ENCODE data around the gene FILIP1L.

FILIP1L gene

DNA sequence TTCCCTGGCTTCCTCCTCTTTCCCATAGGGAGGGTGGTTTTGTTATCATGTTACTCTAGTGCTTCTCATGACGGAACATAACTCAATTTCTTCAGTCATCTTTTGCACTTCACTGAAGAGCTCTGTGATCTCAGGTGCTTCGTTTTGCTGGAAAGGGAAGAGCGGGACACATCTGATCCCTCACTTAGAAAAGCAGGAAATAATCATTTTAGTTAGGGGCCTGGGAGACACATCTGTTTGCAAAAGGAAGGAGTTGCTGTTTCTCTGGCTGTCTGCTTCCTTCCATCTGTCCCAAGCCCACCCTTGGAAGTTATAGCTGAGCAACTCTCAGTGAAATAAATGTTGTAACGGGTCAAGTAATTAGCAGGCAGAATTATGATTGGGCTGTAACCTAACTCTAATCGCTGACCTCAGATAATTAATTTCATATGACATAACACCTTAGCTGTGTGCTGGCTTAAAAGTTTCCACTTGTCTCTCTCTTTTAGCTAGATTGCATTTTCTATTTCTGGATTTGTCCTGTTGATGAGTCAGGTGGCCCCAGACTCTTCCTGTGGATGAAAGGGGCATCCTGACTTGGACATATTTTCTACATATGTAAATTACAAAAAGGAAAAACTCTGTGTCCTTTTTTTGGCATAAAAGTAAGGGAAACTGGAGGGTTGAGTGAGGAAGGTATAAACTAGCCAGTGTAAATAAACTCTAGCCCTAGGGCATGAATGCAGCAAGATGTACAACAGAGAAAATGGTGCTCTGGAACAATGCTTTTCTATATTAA lies 11.0 kb upstream of the FILIP1L start:
- no peak overlapping the region for H3K27ac ChIP-seq (ENCODE audit: low read depth, low read length, severe bottlenecking)
- no peaks in the 10 kb centered on the region for H3K36me3 ChIP-seq (ENCODE audit: control insufficient read depth, insufficient read depth, low read length)
- H3K9me3 ChIP-seq (ENCODE audit: control insufficient read depth, low read length), result no peaks in the 10 kb centered on the region
- no peaks in the 10 kb centered on the region for H3K4me1 ChIP-seq (ENCODE audit: control insufficient read depth, insufficient read depth, low read length, poor library complexity, severe bottlenecking)
- no peak overlapping the region for H3K4me3 ChIP-seq (ENCODE audit: extremely low read depth, insufficient read depth, low read length, poor library complexity, severe bottlenecking)
- WGBS, 2 experiments (ENCODE audit: insufficient coverage in 2 of 2), result 83 to 100% methylated on average over 1 of the region's 5 CpGs

DNA sequence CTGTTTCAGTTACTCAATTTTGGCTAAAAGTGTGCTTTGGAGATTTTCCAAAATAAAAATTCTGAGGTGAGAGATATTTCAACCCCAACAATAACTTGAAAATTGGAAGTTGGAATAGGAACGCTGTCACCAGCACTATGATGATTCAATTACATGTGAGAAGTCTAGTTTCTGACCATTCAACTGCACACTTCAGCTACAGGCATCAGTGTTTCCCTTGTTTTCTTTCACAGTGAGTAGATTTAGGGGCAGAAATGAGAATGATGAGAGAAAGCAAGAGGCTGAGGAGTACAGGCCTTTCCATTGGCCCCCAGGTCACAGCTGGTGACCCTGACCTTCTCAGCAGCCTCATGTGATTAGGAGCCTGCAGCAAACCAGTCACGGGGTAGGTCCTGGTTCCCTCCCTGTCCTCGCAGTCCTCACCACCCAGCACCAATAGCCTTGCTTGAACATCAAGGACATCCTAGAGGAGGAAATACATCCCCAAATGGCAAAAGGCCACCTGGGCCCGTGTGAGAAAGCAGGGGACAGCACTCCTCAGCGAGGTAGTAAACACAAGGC lies 10.0 kb upstream of the FILIP1L start:
- Histone ChIP-seq H3K4me3 (ENCODE audit: extremely low read depth, insufficient read depth, low read length, poor library complexity, severe bottlenecking) (no peak overlapping the region), H3K27ac (ENCODE audit: low read depth, low read length, severe bottlenecking) (no peak overlapping the region), H3K9me3 (ENCODE audit: control insufficient read depth, low read length) (no peaks in the 10 kb centered on the region), H3K4me1 (ENCODE audit: control insufficient read depth, insufficient read depth, low read length, poor library complexity, severe bottlenecking) (no peaks in the 10 kb centered on the region), H3K36me3 (ENCODE audit: control insufficient read depth, insufficient read depth, low read length) (no peaks in the 10 kb centered on the region)
- 83 to 89% methylated on average over 4 of the region's 5 CpGs for WGBS, 2 experiments (ENCODE audit: insufficient coverage in 2 of 2)

DNA sequence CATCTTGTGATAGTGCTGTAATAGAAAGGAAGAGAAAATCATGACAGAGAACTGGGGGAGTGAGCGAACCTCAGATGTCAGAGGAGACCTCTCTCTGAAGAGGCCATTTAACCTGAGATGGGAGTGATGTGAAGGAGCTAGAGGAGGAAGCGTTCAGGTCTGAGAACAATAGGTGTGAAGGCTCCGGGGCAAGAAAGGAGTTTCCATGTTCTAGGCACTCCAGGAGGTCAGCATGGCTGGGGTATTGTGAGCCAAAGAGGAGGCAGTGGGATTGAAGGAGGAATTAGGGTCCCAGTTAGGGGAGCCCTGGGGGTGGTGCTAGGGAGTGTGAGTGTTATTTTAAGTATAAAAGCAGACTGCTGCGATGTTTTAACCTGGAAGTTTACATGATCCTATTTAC lies 8.8 kb upstream of the FILIP1L start:
- 84 to 92% methylated on average over 4 of the region's 4 CpGs for WGBS, 2 experiments (ENCODE audit: insufficient coverage in 2 of 2)
- no peaks in the 10 kb centered on the region for H3K4me1 ChIP-seq (ENCODE audit: control insufficient read depth, insufficient read depth, low read length, poor library complexity, severe bottlenecking)
- no peaks in the 10 kb centered on the region for H3K9me3 ChIP-seq (ENCODE audit: control insufficient read depth, low read length)
- H3K27ac ChIP-seq (ENCODE audit: low read depth, low read length, severe bottlenecking), result no peak overlapping the region
- no peak overlapping the region for H3K4me3 ChIP-seq (ENCODE audit: extremely low read depth, insufficient read depth, low read length, poor library complexity, severe bottlenecking)
- H3K36me3 ChIP-seq (ENCODE audit: control insufficient read depth, insufficient read depth, low read length), result no peaks in the 10 kb centered on the region

DNA sequence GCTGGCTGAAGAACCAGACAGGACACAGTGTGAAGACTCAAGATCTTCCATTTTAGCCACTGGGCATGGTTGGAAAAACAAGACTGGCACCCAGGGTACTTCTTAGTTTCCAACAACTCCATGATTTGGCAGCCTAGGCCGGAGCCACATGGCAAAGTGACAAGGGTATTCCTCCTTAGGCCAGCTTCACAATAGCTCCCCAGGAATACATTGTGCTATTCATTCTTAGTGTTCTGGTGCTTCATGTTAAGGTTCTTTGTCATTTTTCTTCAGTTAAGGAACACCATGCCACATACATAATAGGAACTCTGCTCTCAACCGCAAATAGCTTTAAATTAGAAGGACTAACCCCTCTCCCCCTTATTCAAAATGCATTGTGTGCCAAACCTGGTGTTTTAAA lies 8.0 kb upstream of the FILIP1L start:
- H3K9me3 ChIP-seq (ENCODE audit: control insufficient read depth, low read length), result no peaks in the 10 kb centered on the region
- H3K27ac ChIP-seq (ENCODE audit: low read depth, low read length, severe bottlenecking), result no peak overlapping the region
- no peak overlapping the region for H3K4me3 ChIP-seq (ENCODE audit: extremely low read depth, insufficient read depth, low read length, poor library complexity, severe bottlenecking)
- H3K4me1 ChIP-seq (ENCODE audit: control insufficient read depth, insufficient read depth, low read length, poor library complexity, severe bottlenecking), result no peaks in the 10 kb centered on the region
- no peaks in the 10 kb centered on the region for H3K36me3 ChIP-seq (ENCODE audit: control insufficient read depth, insufficient read depth, low read length)
- WGBS, 2 experiments (ENCODE audit: insufficient coverage in 2 of 2), result 80 to 90% methylated on average over 1 to 2 of the region's 2 CpGs

DNA sequence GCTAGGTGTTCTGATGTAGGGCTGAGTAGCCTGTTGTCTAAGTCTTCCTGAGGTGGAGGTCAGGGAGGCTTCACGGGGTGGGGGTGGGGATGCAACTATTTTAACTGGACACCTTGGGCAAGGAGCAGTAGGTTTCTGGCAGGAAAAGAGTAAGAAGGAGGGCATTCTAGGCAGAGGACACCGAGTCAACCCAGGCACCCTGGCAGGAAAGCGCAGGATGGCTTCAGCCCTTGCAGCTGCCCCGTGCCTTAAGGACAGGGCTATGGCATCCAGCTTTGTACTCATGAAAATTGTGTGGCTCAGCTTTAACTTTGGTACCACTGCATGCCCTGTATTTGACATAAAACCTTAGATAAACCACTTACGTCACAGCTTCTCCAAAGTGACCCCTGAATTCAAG lies 6.4 kb upstream of the FILIP1L start:
- 94% methylated on average over 5 of the region's 5 CpGs for WGBS, 2 experiments (ENCODE audit: insufficient coverage in 2 of 2)
- no peaks in the 10 kb centered on the region for H3K36me3 ChIP-seq (ENCODE audit: control insufficient read depth, insufficient read depth, low read length)
- H3K9me3 ChIP-seq (ENCODE audit: control insufficient read depth, low read length), result no peaks in the 10 kb centered on the region
- H3K4me3 ChIP-seq (ENCODE audit: extremely low read depth, insufficient read depth, low read length, poor library complexity, severe bottlenecking), result no peak overlapping the region
- no peak overlapping the region for H3K27ac ChIP-seq (ENCODE audit: low read depth, low read length, severe bottlenecking)
- H3K4me1 ChIP-seq (ENCODE audit: control insufficient read depth, insufficient read depth, low read length, poor library complexity, severe bottlenecking), result no peaks in the 10 kb centered on the region

DNA sequence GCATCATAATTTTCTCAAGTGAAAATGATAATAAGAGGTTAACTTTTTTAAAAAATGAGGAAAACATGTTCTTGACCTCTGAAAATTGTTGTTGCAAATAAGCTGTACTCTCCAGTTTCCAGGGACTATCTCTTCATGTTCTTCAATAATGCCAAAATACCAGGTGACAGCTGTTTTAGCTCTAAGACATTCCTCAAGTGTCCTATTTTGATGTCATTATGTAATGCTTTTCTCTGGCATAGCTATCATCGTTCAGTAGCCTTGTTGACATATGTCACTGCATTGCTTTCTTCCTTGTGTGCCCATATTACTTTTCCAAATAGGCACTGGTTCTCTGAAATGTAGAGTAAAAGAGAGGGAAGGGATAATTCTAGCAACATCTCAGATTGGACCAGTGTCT lies 5.7 kb upstream of the FILIP1L start:
- Histone ChIP-seq H3K4me3 (ENCODE audit: extremely low read depth, insufficient read depth, low read length, poor library complexity, severe bottlenecking) (no peak overlapping the region), H3K4me1 (ENCODE audit: control insufficient read depth, insufficient read depth, low read length, poor library complexity, severe bottlenecking) (no peaks in the 10 kb centered on the region), H3K36me3 (ENCODE audit: control insufficient read depth, insufficient read depth, low read length) (no peaks in the 10 kb centered on the region), H3K9me3 (ENCODE audit: control insufficient read depth, low read length) (no peaks in the 10 kb centered on the region), H3K27ac (ENCODE audit: low read depth, low read length, severe bottlenecking) (no peak overlapping the region)
- WGBS, 2 experiments (ENCODE audit: insufficient coverage in 2 of 2), result 88% methylated on average over 1 of the region's 1 CpG; no CpG with 5 or more reads in 1 of the 2 experiments

DNA sequence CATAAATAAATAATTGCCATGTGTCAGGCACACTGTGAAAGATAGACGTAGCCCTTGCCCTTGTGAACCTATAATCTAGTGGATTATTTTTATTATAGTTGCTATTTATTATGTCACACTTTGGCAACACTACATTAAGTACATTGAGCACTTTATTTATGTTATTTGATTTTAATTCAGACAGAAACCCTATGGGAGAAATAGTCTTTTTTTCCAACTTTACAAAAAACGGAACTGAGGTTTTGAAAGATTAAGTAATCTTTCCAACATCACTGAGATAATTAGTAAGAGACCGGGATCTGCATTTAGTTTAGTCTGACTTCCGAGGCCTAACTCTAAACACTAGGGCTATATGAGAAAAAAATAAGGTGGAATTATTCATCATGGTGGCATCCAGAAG lies 2.8 kb upstream of the FILIP1L start:
- Histone ChIP-seq H3K9me3 (ENCODE audit: control insufficient read depth, low read length) (no peaks in the 10 kb centered on the region), H3K4me1 (ENCODE audit: control insufficient read depth, insufficient read depth, low read length, poor library complexity, severe bottlenecking) (no peaks in the 10 kb centered on the region), H3K4me3 (ENCODE audit: extremely low read depth, insufficient read depth, low read length, poor library complexity, severe bottlenecking) (no peak overlapping the region), H3K27ac (ENCODE audit: low read depth, low read length, severe bottlenecking) (no peak overlapping the region), H3K36me3 (ENCODE audit: control insufficient read depth, insufficient read depth, low read length) (no peaks in the 10 kb centered on the region)
- WGBS, 2 experiments (ENCODE audit: insufficient coverage in 2 of 2), result no CpG with 5 or more reads among the region's 4 CpGs

DNA sequence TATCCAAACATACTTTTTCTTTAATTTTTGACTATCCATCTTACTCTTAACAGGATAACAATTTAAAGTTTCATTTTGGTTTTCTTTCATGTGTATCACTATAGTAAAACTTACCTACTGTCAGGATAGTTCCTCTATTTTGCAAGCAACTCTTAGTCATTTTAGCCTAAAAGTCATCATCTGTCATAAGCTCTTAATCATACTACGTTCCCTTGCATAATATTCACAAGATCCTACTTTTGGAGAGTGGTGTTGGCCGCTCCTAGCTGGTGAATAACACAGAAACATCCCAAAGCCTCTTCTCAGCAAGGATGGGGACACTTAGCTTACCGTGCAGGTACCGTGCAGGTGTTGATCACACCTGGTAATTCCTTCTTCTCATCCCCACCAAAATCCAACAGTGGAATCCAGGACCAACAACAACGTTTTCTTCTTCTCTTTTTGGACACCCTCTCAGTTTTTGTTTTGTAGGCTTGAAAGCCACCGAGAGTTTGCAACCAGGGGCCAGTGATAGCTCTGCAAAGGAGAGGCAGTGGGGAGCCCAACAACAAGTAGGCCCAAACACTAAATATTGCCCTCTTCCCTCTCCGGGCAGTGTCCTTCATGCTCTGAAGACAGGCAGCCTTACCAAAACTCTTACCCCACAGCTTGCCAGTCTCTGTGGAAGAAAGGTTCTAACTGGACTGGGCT lies 433 bp downstream of the FILIP1L start:
- no peaks in the 10 kb centered on the region for H3K36me3 ChIP-seq (ENCODE audit: control insufficient read depth, insufficient read depth, low read length)
- no peak overlapping the region for H3K27ac ChIP-seq (ENCODE audit: low read depth, low read length, severe bottlenecking)
- no peak overlapping the region for H3K4me3 ChIP-seq (ENCODE audit: extremely low read depth, insufficient read depth, low read length, poor library complexity, severe bottlenecking)
- 93 to 98% methylated on average over 2 to 5 of the region's 7 CpGs for WGBS, 2 experiments (ENCODE audit: insufficient coverage in 2 of 2)
- no peaks in the 10 kb centered on the region for H3K4me1 ChIP-seq (ENCODE audit: control insufficient read depth, insufficient read depth, low read length, poor library complexity, severe bottlenecking)
- no peaks in the 10 kb centered on the region for H3K9me3 ChIP-seq (ENCODE audit: control insufficient read depth, low read length)

DNA sequence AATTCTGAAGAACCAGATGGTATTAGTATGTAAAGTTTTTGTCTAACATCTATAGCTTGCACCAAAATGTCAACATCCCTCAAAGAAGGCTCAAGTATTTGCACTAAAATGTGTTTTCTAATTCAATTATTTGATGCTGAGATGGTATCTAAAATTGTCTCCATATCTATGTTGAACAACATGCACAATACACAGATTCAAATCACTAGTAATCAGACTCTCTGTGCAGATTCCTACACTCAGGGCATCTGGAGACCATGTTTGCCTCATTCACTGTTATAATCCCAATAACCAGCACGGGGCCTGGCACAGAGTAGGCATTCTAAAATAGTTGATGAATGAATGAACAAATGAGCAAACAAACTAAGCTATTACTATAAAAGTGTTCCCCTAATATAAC lies 2.6 kb downstream of the FILIP1L start:
- no peak overlapping the region for H3K4me3 ChIP-seq (ENCODE audit: extremely low read depth, insufficient read depth, low read length, poor library complexity, severe bottlenecking)
- no peak overlapping the region for H3K27ac ChIP-seq (ENCODE audit: low read depth, low read length, severe bottlenecking)
- WGBS, 2 experiments (ENCODE audit: insufficient coverage in 2 of 2), result no CpG with 5 or more reads among the region's 1 CpG
- no peaks in the 10 kb centered on the region for H3K36me3 ChIP-seq (ENCODE audit: control insufficient read depth, insufficient read depth, low read length)
- H3K4me1 ChIP-seq (ENCODE audit: control insufficient read depth, insufficient read depth, low read length, poor library complexity, severe bottlenecking), result no peaks in the 10 kb centered on the region
- H3K9me3 ChIP-seq (ENCODE audit: control insufficient read depth, low read length), result no peaks in the 10 kb centered on the region

DNA sequence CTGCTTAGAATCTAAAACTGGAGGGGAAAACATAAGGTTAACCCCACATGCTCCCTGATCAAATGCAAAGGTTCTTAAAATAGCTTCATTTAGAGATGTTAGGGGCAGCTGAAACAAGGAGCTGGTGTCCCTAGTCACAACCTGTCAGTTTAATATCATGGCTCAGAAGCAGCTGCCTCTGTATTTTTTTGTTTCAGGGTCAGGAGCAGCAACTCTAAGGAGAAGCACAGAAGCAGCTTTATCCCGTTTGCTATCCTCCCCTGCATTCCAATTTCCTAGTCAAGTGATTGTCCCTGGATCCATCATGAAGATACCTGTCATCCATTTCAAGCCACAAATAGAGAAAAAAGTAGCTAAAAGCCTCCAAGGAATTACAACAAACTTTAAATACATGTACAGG lies 4.1 kb downstream of the FILIP1L start:
- no peaks in the 10 kb centered on the region for H3K9me3 ChIP-seq (ENCODE audit: control insufficient read depth, low read length)
- H3K36me3 ChIP-seq (ENCODE audit: control insufficient read depth, insufficient read depth, low read length), result no peaks in the 10 kb centered on the region
- no peak overlapping the region for H3K4me3 ChIP-seq (ENCODE audit: extremely low read depth, insufficient read depth, low read length, poor library complexity, severe bottlenecking)
- H3K4me1 ChIP-seq (ENCODE audit: control insufficient read depth, insufficient read depth, low read length, poor library complexity, severe bottlenecking), result no peaks in the 10 kb centered on the region
- no peak overlapping the region for H3K27ac ChIP-seq (ENCODE audit: low read depth, low read length, severe bottlenecking)
- 89 to 100% methylated on average over 1 of the region's 1 CpG for WGBS, 2 experiments (ENCODE audit: insufficient coverage in 2 of 2)
